C4-2B (cell line): ENCODE measurements around the gene DNAJA3.

Experiments
- ZFX ChIP-seq: fragments of 450-650 bp; IDR thresholded peaks from 2 replicates; pipeline ENCODE4 v1.6.1; 2017
- TF ChIP-seq, protein P1 (sequence below): fragments of 450-650 bp; conservative IDR thresholded peaks from 2 replicates; pipeline ENCODE4 v1.5.1; 2017; ENCODE audit warnings: mild to moderate bottlenecking

DNA sequence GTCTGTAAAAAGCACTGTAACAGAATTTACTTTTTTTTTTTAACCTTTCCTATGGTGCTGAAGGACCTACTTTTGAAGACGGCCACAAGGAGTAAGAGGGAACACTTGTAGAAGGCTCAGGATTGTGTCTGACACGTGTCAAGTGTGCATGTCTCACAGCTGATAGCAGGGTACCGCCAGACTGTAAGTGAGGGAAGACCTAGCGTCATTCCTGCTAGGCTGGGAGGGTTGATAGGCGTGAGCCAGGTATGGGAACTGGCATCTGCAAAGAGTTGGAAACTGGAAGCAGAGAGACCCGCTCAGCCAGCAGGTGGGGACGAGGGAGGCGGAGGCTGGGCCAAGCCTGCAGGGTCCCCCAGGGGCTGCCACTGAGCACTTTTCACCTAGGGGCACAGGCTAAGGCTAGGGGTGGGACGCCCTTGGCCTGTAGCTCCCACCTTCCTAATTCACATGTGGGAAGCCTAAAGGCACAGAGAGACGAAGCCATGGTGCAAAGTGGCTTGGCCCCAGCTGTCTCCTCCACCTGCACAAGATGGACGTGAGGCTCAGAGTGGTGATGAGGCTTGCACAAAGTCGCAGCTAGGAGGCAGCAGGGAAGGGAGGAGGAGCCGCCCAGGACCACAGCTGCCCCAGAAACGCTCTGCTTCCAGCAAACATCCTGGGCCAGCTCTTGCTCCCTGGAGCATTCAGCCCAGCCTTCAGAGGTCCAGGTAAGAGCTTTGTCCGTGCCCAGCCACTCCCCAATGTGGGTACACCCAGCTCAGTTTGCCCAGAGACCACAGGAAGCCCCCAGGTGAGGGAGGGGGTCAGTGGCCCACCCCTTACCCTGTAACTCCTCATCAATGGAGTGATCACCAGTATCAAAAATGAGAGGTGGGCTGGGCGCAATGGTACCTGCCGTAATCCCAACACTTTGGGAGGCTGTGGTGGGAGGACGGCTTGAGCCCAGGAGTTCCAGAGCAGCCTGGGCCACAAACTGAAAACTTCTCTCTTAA, 35.1 kb upstream of the DNAJA3 start:
- TF ChIP-seq, protein P1, sequence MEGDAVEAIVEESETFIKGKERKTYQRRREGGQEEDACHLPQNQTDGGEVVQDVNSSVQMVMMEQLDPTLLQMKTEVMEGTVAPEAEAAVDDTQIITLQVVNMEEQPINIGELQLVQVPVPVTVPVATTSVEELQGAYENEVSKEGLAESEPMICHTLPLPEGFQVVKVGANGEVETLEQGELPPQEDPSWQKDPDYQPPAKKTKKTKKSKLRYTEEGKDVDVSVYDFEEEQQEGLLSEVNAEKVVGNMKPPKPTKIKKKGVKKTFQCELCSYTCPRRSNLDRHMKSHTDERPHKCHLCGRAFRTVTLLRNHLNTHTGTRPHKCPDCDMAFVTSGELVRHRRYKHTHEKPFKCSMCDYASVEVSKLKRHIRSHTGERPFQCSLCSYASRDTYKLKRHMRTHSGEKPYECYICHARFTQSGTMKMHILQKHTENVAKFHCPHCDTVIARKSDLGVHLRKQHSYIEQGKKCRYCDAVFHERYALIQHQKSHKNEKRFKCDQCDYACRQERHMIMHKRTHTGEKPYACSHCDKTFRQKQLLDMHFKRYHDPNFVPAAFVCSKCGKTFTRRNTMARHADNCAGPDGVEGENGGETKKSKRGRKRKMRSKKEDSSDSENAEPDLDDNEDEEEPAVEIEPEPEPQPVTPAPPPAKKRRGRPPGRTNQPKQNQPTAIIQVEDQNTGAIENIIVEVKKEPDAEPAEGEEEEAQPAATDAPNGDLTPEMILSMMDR: no peak
- no peak for TF ChIP-seq ZFX
